ENCODE measurements around the gene PTPN3. TPM values are rescaled to one million over a fixed set of nuclear protein-coding genes. Genes with fewer than 3 reads are reported as not detected.

The PTPN3 gene
- polyA plus RNA-seq, 2 of the 4 experiments (the other 2 are of a cell fraction): 8.9 to 20.3 TPM

GRCh38 chr9:109463924-109464625 is 34.0 kb downstream of the PTPN3 start:
- no peak for FAIRE-seq
- CTCF ChIA-PET: interaction anchor here (1.7 to 8.8 kb wide), 3 partner anchors 10 to 53 kb away, joined by 8 to 173 read pairs (median 147); no protein-coding TSS in a partner anchor
- Histone ChIP-seq H3K27ac (no peak overlapping the region), H3K4me2 (no peak overlapping the region), H3K9me3 (no peaks in the 10 kb centered on the region), H3K4me1 (peaks cover 6% of the 10 kb centered on the region), H3K4me3 (no peak overlapping the region)
- 95% methylated on average over 7 of the region's 7 CpGs for WGBS (ENCODE audit: missing lambda C conversion rate)
- ATAC-seq: no peak
- no peak for DNase-seq (ENCODE audit: low read depth in 1 of 2, low spot score in 1 of 2)
- TF ChIP-seq REST (IDR thresholded peaks at IDR 0.05): no peak
- TF ChIP-seq CHD2 (IDR thresholded peaks at IDR 0.05; ENCODE audit: low read length, partially characterized antibody): no peak
- TF ChIP-seq RCOR1 (IDR thresholded peaks at IDR 0.05; ENCODE audit: low read depth, low read length): no peak
- POLR2A ChIA-PET: no interaction called here

GRCh38 chr9:109460576-109460975 is 37.5 kb downstream of the PTPN3 start:
- no peak for TF ChIP-seq CBX8 (IDR thresholded peaks at IDR 0.05)
- TF ChIP-seq HDAC2 (IDR thresholded peaks at IDR 0.05): no peak
- TF ChIP-seq HOXB13 (CRISPR knock-in tag; IDR thresholded peaks at IDR 0.05; ENCODE audit: low read depth): no peak
- TF ChIP-seq MAFK (IDR thresholded peaks at IDR 0.05; ENCODE audit: partially characterized antibody): peak; percentile 62
- TF ChIP-seq FOSL2 (IDR thresholded peaks at IDR 0.05): no peak
- no peak for TF ChIP-seq FOSL2 (CRISPR knock-in tag; IDR thresholded peaks at IDR 0.05)
- POLR2A ChIA-PET: interaction anchor here (1.1 kb wide), 1 partner anchor 10 kb away, joined by 3 read pairs; no protein-coding TSS in a partner anchor
- CTCF ChIA-PET: interaction anchor here (1.0 to 15.1 kb wide), 5 partner anchors 7 to 20 kb away, joined by 3 to 173 read pairs (median 5); no protein-coding TSS in a partner anchor
- ATAC-seq: no peak
- 87% methylated on average over 6 of the region's 6 CpGs for WGBS (ENCODE audit: missing lambda C conversion rate)
- DNase-seq (ENCODE audit: low read depth in 1 of 2, low spot score in 1 of 2): no peak
- H3K4me2 ChIP-seq: no peak overlapping the region
- H3K4me3 ChIP-seq: no peak overlapping the region
- no peak overlapping the region for H3K27ac ChIP-seq
- H3K9me3 ChIP-seq: no peaks in the 10 kb centered on the region
- H3K4me1 ChIP-seq: peaks cover 8% of the 10 kb centered on the region; the same call in 1 of the 3 replicates
- FAIRE-seq: no peak

GRCh38 chr9:109459423-109459822 is 38.7 kb downstream of the PTPN3 start:
- 0 out of 6 replicates have a peak overlapping the region, but pooled peaks of 1 of the 2 experiments have one; percentile 7 for H3K27ac ChIP-seq
- FAIRE-seq (no peak), DNase-seq (ENCODE audit: low read depth in 1 of 2, low spot score in 1 of 2) (no peak), ATAC-seq (peak in 1 of 2 experiments; percentile 60; a peak in 3 of 6 replicates)
- H3K9me3 ChIP-seq: no peaks in the 10 kb centered on the region
- no peak for TF ChIP-seq MYC (IDR thresholded peaks at IDR 0.05; ENCODE audit: borderline replicate concordance, low read length)
- no peak for TF ChIP-seq POLR2AphosphoS2 (conservative IDR thresholded peaks at IDR 0.05; ENCODE audit: low read length)
- TF ChIP-seq HES2 (IDR thresholded peaks at IDR 0.05): no peak
- no peak for TF ChIP-seq HOXA7 (CRISPR knock-in tag; IDR thresholded peaks at IDR 0.05)
- TF ChIP-seq POLR2A (IDR thresholded peaks at IDR 0.05; ENCODE audit: low read length): no peak
- TF ChIP-seq KDM1A (IDR thresholded peaks at IDR 0.05; ENCODE audit: low read depth): no peak
- no peak for TF ChIP-seq REST (IDR thresholded peaks at IDR 0.05)
- no peak for TF ChIP-seq SREBF2 (IDR thresholded peaks at IDR 0.05)
- no peak for TF ChIP-seq CBX2 (IDR thresholded peaks at IDR 0.05; ENCODE audit: borderline replicate concordance, low read depth)
- WGBS (ENCODE audit: missing lambda C conversion rate): 77% methylated on average over 4 of the region's 4 CpGs
- H3K4me1 ChIP-seq: peaks cover 13% of the 10 kb centered on the region
- H3K4me3 ChIP-seq: no peak overlapping the region
- ChIA-PET CTCF (interaction anchor here (1.1 to 15.1 kb wide), 5 partner anchors 9 to 276 kb away, joined by 3 to 173 read pairs (median 3); partner anchors contain the start of gene PTPN3), POLR2A (interaction anchor here (1.1 kb wide), 1 partner anchor 11 kb away, joined by 3 read pairs; no protein-coding TSS in a partner anchor)
- H3K4me2 ChIP-seq: no peak overlapping the region
